ENCODE data around the gene CNR2. TPM values are rescaled to one million over a fixed set of nuclear protein-coding genes. Genes with fewer than 3 reads are reported as not detected.

CNR2 gene
- total RNA-seq, 1 donor from 2014 or later = not detected

DNA sequence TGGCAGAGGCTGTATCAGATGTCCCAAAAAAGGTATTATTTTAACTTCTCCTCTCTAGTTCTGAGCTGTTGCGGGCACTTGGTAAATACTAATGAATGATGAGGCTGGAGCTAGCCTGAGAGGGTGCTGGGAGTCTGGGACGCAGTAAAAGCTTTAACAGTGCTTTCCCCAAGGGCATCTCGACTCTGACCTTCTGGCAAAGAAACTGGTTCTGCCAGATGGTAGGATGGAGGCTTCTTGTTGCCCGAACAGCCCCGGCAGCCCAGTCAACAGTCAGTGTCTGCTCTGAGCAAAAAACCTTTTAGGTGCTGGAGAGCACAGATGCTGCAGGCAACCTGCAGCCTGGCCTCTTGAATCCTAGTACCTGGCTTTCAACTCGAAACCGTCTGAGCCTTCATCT is 43.9 kb upstream of the CNR2 start:
- Mint-ChIP-seq H3K27ac (peak overlapping the region; percentile 95), H3K27me3 (no peaks in the 10 kb centered on the region), H3K36me3 (peaks cover 22% of the 10 kb centered on the region), H3K9me3 (no peaks in the 10 kb centered on the region), H3K4me1 (ENCODE audit: unreplicated experiment) (peaks cover 26% of the 10 kb centered on the region), H3K4me3 (peak overlapping the region; percentile 81)
- DNase-seq (ENCODE audit: extremely low spot score, unreplicated experiment) = no peak
- TF ChIP-seq, protein P1, sequence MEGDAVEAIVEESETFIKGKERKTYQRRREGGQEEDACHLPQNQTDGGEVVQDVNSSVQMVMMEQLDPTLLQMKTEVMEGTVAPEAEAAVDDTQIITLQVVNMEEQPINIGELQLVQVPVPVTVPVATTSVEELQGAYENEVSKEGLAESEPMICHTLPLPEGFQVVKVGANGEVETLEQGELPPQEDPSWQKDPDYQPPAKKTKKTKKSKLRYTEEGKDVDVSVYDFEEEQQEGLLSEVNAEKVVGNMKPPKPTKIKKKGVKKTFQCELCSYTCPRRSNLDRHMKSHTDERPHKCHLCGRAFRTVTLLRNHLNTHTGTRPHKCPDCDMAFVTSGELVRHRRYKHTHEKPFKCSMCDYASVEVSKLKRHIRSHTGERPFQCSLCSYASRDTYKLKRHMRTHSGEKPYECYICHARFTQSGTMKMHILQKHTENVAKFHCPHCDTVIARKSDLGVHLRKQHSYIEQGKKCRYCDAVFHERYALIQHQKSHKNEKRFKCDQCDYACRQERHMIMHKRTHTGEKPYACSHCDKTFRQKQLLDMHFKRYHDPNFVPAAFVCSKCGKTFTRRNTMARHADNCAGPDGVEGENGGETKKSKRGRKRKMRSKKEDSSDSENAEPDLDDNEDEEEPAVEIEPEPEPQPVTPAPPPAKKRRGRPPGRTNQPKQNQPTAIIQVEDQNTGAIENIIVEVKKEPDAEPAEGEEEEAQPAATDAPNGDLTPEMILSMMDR (conservative IDR thresholded peaks at IDR 0.05) = no peak

GRCh38 chr1:23953020-23953419 is 39.9 kb upstream of the CNR2 start:
- Mint-ChIP-seq H3K9me3 (no peaks in the 10 kb centered on the region), H3K27ac (no peak overlapping the region), H3K4me3 (no peak overlapping the region), H3K4me1 (ENCODE audit: unreplicated experiment) (peaks cover 17% of the 10 kb centered on the region), H3K27me3 (no peaks in the 10 kb centered on the region), H3K36me3 (no peaks in the 10 kb centered on the region)
- TF ChIP-seq, protein P1 (conservative IDR thresholded peaks at IDR 0.05) = no peak
- DNase-seq (ENCODE audit: extremely low spot score, unreplicated experiment) = no peak

- no peaks in the 10 kb centered on the region for H3K4me1 Mint-ChIP-seq (ENCODE audit: unreplicated experiment)
- H3K27me3 Mint-ChIP-seq = no peaks in the 10 kb centered on the region
- DNase-seq (ENCODE audit: extremely low spot score, unreplicated experiment) = no peak
- no peaks in the 10 kb centered on the region for H3K36me3 Mint-ChIP-seq
- no peak overlapping the region for H3K4me3 Mint-ChIP-seq
- no peaks in the 10 kb centered on the region for H3K9me3 Mint-ChIP-seq
- H3K27ac Mint-ChIP-seq = no peak overlapping the region
- TF ChIP-seq, protein P1 (conservative IDR thresholded peaks at IDR 0.05) = no peak
These were observed 34.2 kb upstream of the CNR2 start for GRCh38 chr1:23947366-23947765.

GRCh38 chr1:23936481-23937176 is 23.5 kb upstream of the CNR2 start:
- H3K36me3 Mint-ChIP-seq = no peaks in the 10 kb centered on the region
- no peak for DNase-seq (ENCODE audit: extremely low spot score, unreplicated experiment)
- H3K4me1 Mint-ChIP-seq (ENCODE audit: unreplicated experiment) = no peaks in the 10 kb centered on the region
- TF ChIP-seq, protein P1 (conservative IDR thresholded peaks at IDR 0.05) = no peak
- H3K4me3 Mint-ChIP-seq = no peak overlapping the region
- peaks cover 3% of the 10 kb centered on the region for H3K27me3 Mint-ChIP-seq
- no peaks in the 10 kb centered on the region for H3K9me3 Mint-ChIP-seq
- peak overlapping the region; percentile 19 for H3K27ac Mint-ChIP-seq

- DNase-seq (ENCODE audit: extremely low spot score, unreplicated experiment) = no peak
- Mint-ChIP-seq H3K27ac (peak overlapping the region; percentile 57), H3K9me3 (no peaks in the 10 kb centered on the region), H3K4me3 (no peak overlapping the region), H3K36me3 (no peaks in the 10 kb centered on the region), H3K27me3 (peaks cover 3% of the 10 kb centered on the region), H3K4me1 (ENCODE audit: unreplicated experiment) (no peaks in the 10 kb centered on the region)
- TF ChIP-seq, protein P1 (conservative IDR thresholded peaks at IDR 0.05) = no peak
These were observed 18.3 kb upstream of the CNR2 start for GRCh38 chr1:23931491-23931880.
